Liver (tissue), 9 donors: Measurements from ENCODE around the gene HCFC1. TPM values are rescaled to one million over a fixed set of nuclear protein-coding genes. Genes with fewer than 3 reads are reported as not detected.
A peak's percentile ranks its signal among the peaks of the same experiment; 100 is the strongest.

ENCODE experiments used
- DNase-seq: peaks from one replicate; pipeline ENCODE4 v3.0.0-alpha.2; 2017; ENCODE audit warnings: low spot score
- H3K27ac ChIP-seq, 2 donors: one replicate each; pipeline ENCODE4 v1.7.0; 2013; ENCODE audit warnings: inconsistent platforms in 2 of 2, low read length in 2 of 2, control low read depth in 1 of 2, low read depth in 1 of 2, mild to moderate bottlenecking in 1 of 2
- H3K27me3 ChIP-seq, 4 donors: one replicate each; pipeline versions ENCODE4 v1.6.1 to v1.7.0; 2013; ENCODE audit warnings: low read length in 3 of 4, inconsistent platforms in 1 of 4, mild to moderate bottlenecking in 1 of 4, moderate library complexity in 1 of 4; ENCODE audit not compliant: control insufficient read depth in 4 of 4, insufficient read depth in 4 of 4
- H3K36me3 ChIP-seq, 4 donors: one replicate each; pipeline versions ENCODE4 v1.6.1 to v1.7.0; 2013; ENCODE audit warnings: low read length in 3 of 4, mild to moderate bottlenecking in 3 of 4, low read depth in 1 of 4, moderate library complexity in 1 of 4; ENCODE audit not compliant: control insufficient read depth in 4 of 4, insufficient read depth in 3 of 4
- H3K4me1 ChIP-seq, 4 donors: one replicate each; pipeline versions ENCODE4 v1.6.1 to v1.7.0; 2013; ENCODE audit warnings: low read length in 3 of 4, mild to moderate bottlenecking in 3 of 4, moderate library complexity in 1 of 4; ENCODE audit not compliant: control insufficient read depth in 4 of 4, insufficient read depth in 4 of 4
- H3K4me3 ChIP-seq, 3 donors: one replicate each; pipeline versions ENCODE4 v1.6.1 to v1.7.0; 2013; ENCODE audit warnings: low read length in 3 of 3, control low read depth in 1 of 3, low read depth in 1 of 3, mild to moderate bottlenecking in 1 of 3
- H3K9ac ChIP-seq, 2 donors: one replicate each; pipeline ENCODE4 v1.7.0; 2013; ENCODE audit warnings: low read length in 2 of 2, mild to moderate bottlenecking in 2 of 2, moderate library complexity in 2 of 2, control low read depth in 1 of 2, low read depth in 1 of 2
- H3K9me3 ChIP-seq, 4 donors: one replicate each; pipeline versions ENCODE4 v1.6.1 to v1.7.0; 2013; ENCODE audit warnings: low read length in 3 of 4; ENCODE audit not compliant: control insufficient read depth in 4 of 4
- FOXA2 ChIP-seq: IDR thresholded peaks from 2 replicates; pipeline ENCODE4 v1.6.1; 2016; ENCODE audit warnings: antibody characterized with exemption
- HNF4A ChIP-seq, 2 donors: conservative IDR thresholded peaks; 2 replicates each; pipeline ENCODE4 v1.6.1; 2016; ENCODE audit warnings: antibody characterized with exemption in 2 of 2, mild to moderate bottlenecking in 2 of 2
- NR2F2 ChIP-seq: IDR thresholded peaks from 2 replicates; pipeline ENCODE4 v1.6.1; 2016; ENCODE audit warnings: antibody characterized with exemption
- RAD21 ChIP-seq, 2 donors: IDR thresholded peaks; 2 replicates each; pipeline ENCODE4 v1.6.1; 2016; ENCODE audit warnings: antibody characterized with exemption in 2 of 2, mild to moderate bottlenecking in 2 of 2
- RXRA ChIP-seq, 2 donors: IDR thresholded peaks; 2 replicates each; pipeline ENCODE4 v1.6.1; 2017 to 2018; ENCODE audit warnings: antibody characterized with exemption in 2 of 2, mild to moderate bottlenecking in 1 of 2
- WGBS: extraction: QIAGEN DNeasy Blood & Tissue Kit; methylation state at CpG from one replicate; pipeline ENCODE4 v1.1.7; 2013; 5-methylcytosine and 5-hydroxymethylcytosine counted together
- polyA plus RNA-seq, 2 donors: library from polyadenylated mRNA; stranded (reverse) in 1 of 2; unstranded in 1 of 2; fragments of 200-250 nt in 1 of 2; fragments of >200 nt in 1 of 2; fragmentation: Nextera tagmentation in 1 of 2; extraction: Ambion mirVana in 1 of 2; gene quantifications; one replicate each; pipeline versions ENCODE4 v1.2.1 to v1.2.3, GENCODE V29; 2013 to 2015
- total RNA-seq, 2 donors: library from RNA; depleted of rRNA; stranded (reverse); fragments of >200 nt; gene quantifications; one replicate each; pipeline ENCODE4 v1.2.3, GENCODE V29; 2014
- TF ChIP-seq, protein P1 (sequence below): IDR thresholded peaks from 2 replicates; pipeline ENCODE4 v1.6.1; 2016; ENCODE audit warnings: antibody characterized with exemption, mild to moderate bottlenecking
- TF ChIP-seq, protein P2 (sequence below): fragments of 150-350 bp; IDR thresholded peaks from 2 replicates; pipeline ENCODE4 v1.5.1; 2017; ENCODE audit warnings: improper control_type of control experiment, low read depth, low read length; ENCODE audit not compliant: missing input control
- TF ChIP-seq, protein P3 (sequence below): IDR thresholded peaks from 2 replicates; pipeline ENCODE4 v1.6.1; 2016; ENCODE audit warnings: antibody characterized with exemption
- donor health status: healthy.
- donor health status: healthy.
- donor health status: healthy.
- donor health status: healthy.
- donor health status: healthy.

Gene HCFC1
- total and polyA plus RNA-seq, 4 donors: 7.9 to 26.9 (median 13.9) TPM

GRCh38 chrX:153948847-153949805, 22.5 kb downstream of the HCFC1 start:
- DNase-seq: no peak
- WGBS: 73% methylated on average over 30 of the region's 30 CpGs
- no peak overlapping the region for H3K4me3 ChIP-seq
- H3K27ac ChIP-seq: peak overlapping the region in 1 of 2 donors; percentile 12
- TF ChIP-seq, protein P1, sequence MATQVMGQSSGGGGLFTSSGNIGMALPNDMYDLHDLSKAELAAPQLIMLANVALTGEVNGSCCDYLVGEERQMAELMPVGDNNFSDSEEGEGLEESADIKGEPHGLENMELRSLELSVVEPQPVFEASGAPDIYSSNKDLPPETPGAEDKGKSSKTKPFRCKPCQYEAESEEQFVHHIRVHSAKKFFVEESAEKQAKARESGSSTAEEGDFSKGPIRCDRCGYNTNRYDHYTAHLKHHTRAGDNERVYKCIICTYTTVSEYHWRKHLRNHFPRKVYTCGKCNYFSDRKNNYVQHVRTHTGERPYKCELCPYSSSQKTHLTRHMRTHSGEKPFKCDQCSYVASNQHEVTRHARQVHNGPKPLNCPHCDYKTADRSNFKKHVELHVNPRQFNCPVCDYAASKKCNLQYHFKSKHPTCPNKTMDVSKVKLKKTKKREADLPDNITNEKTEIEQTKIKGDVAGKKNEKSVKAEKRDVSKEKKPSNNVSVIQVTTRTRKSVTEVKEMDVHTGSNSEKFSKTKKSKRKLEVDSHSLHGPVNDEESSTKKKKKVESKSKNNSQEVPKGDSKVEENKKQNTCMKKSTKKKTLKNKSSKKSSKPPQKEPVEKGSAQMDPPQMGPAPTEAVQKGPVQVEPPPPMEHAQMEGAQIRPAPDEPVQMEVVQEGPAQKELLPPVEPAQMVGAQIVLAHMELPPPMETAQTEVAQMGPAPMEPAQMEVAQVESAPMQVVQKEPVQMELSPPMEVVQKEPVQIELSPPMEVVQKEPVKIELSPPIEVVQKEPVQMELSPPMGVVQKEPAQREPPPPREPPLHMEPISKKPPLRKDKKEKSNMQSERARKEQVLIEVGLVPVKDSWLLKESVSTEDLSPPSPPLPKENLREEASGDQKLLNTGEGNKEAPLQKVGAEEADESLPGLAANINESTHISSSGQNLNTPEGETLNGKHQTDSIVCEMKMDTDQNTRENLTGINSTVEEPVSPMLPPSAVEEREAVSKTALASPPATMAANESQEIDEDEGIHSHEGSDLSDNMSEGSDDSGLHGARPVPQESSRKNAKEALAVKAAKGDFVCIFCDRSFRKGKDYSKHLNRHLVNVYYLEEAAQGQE: no peak
- TF ChIP-seq RXRA (IDR thresholded peaks at IDR 0.05): no peak
- H3K9me3 ChIP-seq: no peaks in the 10 kb centered on the region
- no peaks in the 10 kb centered on the region for H3K27me3 ChIP-seq
- H3K4me1 ChIP-seq: peaks cover 0 to 5% (median 0%) of the 10 kb centered on the region in 4 donors
- peaks cover 6 to 45% (median 18%) of the 10 kb centered on the region in 4 donors for H3K36me3 ChIP-seq
- H3K9ac ChIP-seq: no peak overlapping the region

DNA sequence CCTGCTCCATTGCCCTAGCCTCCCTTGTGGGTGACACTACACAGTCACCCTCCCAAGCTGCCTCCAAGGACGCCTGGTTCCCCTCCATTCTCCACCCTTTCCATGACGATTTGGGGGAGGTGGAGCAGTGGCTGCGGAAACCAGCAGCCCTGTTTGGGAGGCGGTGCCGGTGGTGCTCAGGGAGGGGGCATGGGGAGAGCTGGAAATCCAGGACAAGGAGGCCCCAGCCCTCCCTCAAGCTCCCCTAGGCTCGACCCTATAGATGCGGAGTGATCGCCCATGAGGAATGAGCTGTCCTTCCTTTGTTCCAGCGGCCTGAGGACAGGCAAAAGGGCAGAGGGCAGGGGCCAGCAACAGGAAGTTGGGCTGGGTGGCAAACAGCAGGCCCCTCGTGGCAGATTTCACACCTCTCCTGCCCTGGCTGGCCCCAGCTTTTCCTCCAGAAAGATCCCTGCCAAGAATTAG, 23.6 kb downstream of the HCFC1 start:
- no peak overlapping the region for H3K27ac ChIP-seq
- no peak for DNase-seq
- 78% methylated on average over 10 of the region's 10 CpGs for WGBS
- no peak overlapping the region for H3K4me3 ChIP-seq
- no peak overlapping the region for H3K9ac ChIP-seq
- peaks cover 6 to 37% (median 17%) of the 10 kb centered on the region in 4 donors for H3K36me3 ChIP-seq
- no peaks in the 10 kb centered on the region for H3K27me3 ChIP-seq
- no peak for TF ChIP-seq FOXA2
- peak; percentile 58 for TF ChIP-seq NR2F2
- H3K4me1 ChIP-seq: peaks cover 0 to 5% (median 0%) of the 10 kb centered on the region in 4 donors
- H3K9me3 ChIP-seq: no peaks in the 10 kb centered on the region

GRCh38 chrX:153947009-153947769, 24.4 kb downstream of the HCFC1 start:
- H3K9me3 ChIP-seq: no peaks in the 10 kb centered on the region
- WGBS: 35% methylated on average over 19 of the region's 19 CpGs
- no peak overlapping the region for H3K9ac ChIP-seq
- peak; percentile 74 for DNase-seq
- TF ChIP-seq, protein P2, sequence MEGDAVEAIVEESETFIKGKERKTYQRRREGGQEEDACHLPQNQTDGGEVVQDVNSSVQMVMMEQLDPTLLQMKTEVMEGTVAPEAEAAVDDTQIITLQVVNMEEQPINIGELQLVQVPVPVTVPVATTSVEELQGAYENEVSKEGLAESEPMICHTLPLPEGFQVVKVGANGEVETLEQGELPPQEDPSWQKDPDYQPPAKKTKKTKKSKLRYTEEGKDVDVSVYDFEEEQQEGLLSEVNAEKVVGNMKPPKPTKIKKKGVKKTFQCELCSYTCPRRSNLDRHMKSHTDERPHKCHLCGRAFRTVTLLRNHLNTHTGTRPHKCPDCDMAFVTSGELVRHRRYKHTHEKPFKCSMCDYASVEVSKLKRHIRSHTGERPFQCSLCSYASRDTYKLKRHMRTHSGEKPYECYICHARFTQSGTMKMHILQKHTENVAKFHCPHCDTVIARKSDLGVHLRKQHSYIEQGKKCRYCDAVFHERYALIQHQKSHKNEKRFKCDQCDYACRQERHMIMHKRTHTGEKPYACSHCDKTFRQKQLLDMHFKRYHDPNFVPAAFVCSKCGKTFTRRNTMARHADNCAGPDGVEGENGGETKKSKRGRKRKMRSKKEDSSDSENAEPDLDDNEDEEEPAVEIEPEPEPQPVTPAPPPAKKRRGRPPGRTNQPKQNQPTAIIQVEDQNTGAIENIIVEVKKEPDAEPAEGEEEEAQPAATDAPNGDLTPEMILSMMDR: peak; percentile 68
- TF ChIP-seq HNF4A (conservative IDR thresholded peaks at IDR 0.05): peak in 1 of 2 donors; percentile 47
- peak; percentile 78 to 92 for TF ChIP-seq RAD21 (IDR thresholded peaks at IDR 0.05)
- TF ChIP-seq, protein P3, sequence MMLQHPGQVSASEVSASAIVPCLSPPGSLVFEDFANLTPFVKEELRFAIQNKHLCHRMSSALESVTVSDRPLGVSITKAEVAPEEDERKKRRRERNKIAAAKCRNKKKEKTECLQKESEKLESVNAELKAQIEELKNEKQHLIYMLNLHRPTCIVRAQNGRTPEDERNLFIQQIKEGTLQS: no peak
- H3K27me3 ChIP-seq: no peaks in the 10 kb centered on the region
- peaks cover 5 to 29% (median 14%) of the 10 kb centered on the region in 4 donors for H3K36me3 ChIP-seq
- H3K27ac ChIP-seq: no peak overlapping the region
- no peak overlapping the region for H3K4me3 ChIP-seq
- peaks cover 0 to 5% (median 0%) of the 10 kb centered on the region in 4 donors for H3K4me1 ChIP-seq
